Measurements from ENCODE around the gene GABRB1.

GABRB1 gene

DNA sequence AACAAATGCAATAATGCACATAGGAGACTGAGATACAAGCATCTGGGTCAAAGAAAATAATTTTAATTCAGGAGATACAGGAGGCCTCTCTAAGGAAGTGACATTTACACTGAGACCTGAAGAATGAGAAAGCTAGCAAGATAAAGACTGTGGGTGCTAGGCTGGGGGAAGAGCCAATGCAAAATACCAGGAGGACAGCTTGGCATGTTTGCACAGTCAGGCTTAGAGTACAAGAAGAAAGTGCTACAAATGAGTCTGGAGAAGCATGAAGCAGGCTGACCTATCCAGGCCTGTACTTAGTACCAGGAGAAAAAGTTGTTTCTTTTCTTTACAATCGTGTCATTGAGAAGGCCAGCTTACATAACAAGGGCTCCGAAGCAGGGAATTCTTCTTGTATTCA, 56.9 kb downstream of the GABRB1 start:
- no peak overlapping the region for H4K8ac ChIP-seq (ENCODE audit: low read depth, low read length)
- H3K23ac ChIP-seq (ENCODE audit: low read length), result no peak overlapping the region
- H4K12ac ChIP-seq (ENCODE audit: low read depth, low read length), result no peak overlapping the region
- no peak overlapping the region for H2AK5ac ChIP-seq (ENCODE audit: low read length)
- no peaks in the 10 kb centered on the region for H3K9me3 ChIP-seq (ENCODE audit: insufficient read depth, low read depth, low read length)
- no peak overlapping the region for H2BK5ac ChIP-seq (ENCODE audit: low read depth, low read length, poor library complexity)
- no peaks in the 10 kb centered on the region for H3K4me1 ChIP-seq (ENCODE audit: control insufficient read depth in 1 of 2, insufficient read depth in 2 of 2, low read length in 2 of 2)
- no peak overlapping the region for H2AFZ ChIP-seq (ENCODE audit: insufficient read depth, low read length, poor library complexity)
- no peaks in the 10 kb centered on the region for H3K36me3 ChIP-seq (ENCODE audit: control insufficient read depth in 1 of 2, insufficient read depth in 2 of 2, low read length in 2 of 2)
- no CpG with 5 or more reads among the region's 2 CpGs for WGBS (ENCODE audit: extremely low coverage, insufficient coverage, insufficient read length)
- no peak overlapping the region for H3K9ac ChIP-seq (ENCODE audit: low read length)
- no peaks in the 10 kb centered on the region for H3K79me1 ChIP-seq (ENCODE audit: low read length)
- H3K18ac ChIP-seq (ENCODE audit: low read length), result no peak overlapping the region
- no peak overlapping the region for H3K27ac ChIP-seq (ENCODE audit: low read depth, low read length)
- no peak overlapping the region for H2BK12ac ChIP-seq (ENCODE audit: low read length)
- H3K4ac ChIP-seq (ENCODE audit: low read depth, low read length), result no peak overlapping the region
- no peak for DNase-seq
- no peaks in the 10 kb centered on the region for H3K27me3 ChIP-seq (ENCODE audit: insufficient read depth, low read length)
- H4K91ac ChIP-seq (ENCODE audit: low read depth, low read length), result no peak overlapping the region
- H3K79me2 ChIP-seq (ENCODE audit: control insufficient read depth, insufficient read depth, low read length, poor library complexity), result no peaks in the 10 kb centered on the region
- no peak overlapping the region for H3K4me2 ChIP-seq (ENCODE audit: low read length)
- H3K14ac ChIP-seq (ENCODE audit: low read length), result no peak overlapping the region
- H2BK120ac ChIP-seq (ENCODE audit: insufficient read depth, low read length, poor library complexity), result no peak overlapping the region
- H3K4me3 ChIP-seq (ENCODE audit: low read depth, low read length), result no peak overlapping the region

DNA sequence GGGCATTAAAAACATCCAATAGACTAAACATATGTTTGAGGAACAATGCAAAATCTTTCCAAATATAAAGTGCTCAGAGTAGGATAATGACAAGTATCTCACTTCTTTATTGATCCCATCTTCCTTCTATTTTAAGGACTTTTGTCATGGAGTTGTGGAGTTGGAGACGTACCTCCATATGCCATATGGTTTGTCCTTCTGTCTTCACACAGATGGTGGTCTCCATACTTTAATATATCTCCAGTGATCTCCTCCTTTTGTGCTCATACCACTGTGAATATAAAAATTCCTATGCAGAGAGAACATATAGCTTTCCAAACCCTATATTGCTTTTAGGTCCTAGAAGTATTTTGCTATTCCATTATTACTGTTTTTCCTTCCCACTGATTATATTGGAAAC, 64.5 kb downstream of the GABRB1 start:
- Histone ChIP-seq H2BK5ac (ENCODE audit: low read depth, low read length, poor library complexity) (no peak overlapping the region), H3K4me2 (ENCODE audit: low read length) (no peak overlapping the region), H3K18ac (ENCODE audit: low read length) (no peak overlapping the region), H4K12ac (ENCODE audit: low read depth, low read length) (no peak overlapping the region), H3K9me3 (ENCODE audit: insufficient read depth, low read depth, low read length) (no peaks in the 10 kb centered on the region), H4K91ac (ENCODE audit: low read depth, low read length) (no peak overlapping the region), H3K9ac (ENCODE audit: low read length) (no peak overlapping the region), H3K4me1 (ENCODE audit: control insufficient read depth in 1 of 2, insufficient read depth in 2 of 2, low read length in 2 of 2) (no peaks in the 10 kb centered on the region), H3K27ac (ENCODE audit: low read depth, low read length) (no peak overlapping the region), H3K14ac (ENCODE audit: low read length) (no peak overlapping the region), H3K36me3 (ENCODE audit: control insufficient read depth in 1 of 2, insufficient read depth in 2 of 2, low read length in 2 of 2) (no peaks in the 10 kb centered on the region), H2AFZ (ENCODE audit: insufficient read depth, low read length, poor library complexity) (no peak overlapping the region), H2BK12ac (ENCODE audit: low read length) (no peak overlapping the region), H3K23ac (ENCODE audit: low read length) (no peak overlapping the region), H4K8ac (ENCODE audit: low read depth, low read length) (no peak overlapping the region), H3K79me2 (ENCODE audit: control insufficient read depth, insufficient read depth, low read length, poor library complexity) (no peaks in the 10 kb centered on the region), H2BK120ac (ENCODE audit: insufficient read depth, low read length, poor library complexity) (no peak overlapping the region), H3K27me3 (ENCODE audit: insufficient read depth, low read length) (no peaks in the 10 kb centered on the region), H2AK5ac (ENCODE audit: low read length) (no peak overlapping the region), H3K4ac (ENCODE audit: low read depth, low read length) (no peak overlapping the region), H3K79me1 (ENCODE audit: low read length) (no peaks in the 10 kb centered on the region), H3K4me3 (ENCODE audit: low read depth, low read length) (no peak overlapping the region)
- no peak for DNase-seq
- no CpG with 5 or more reads among the region's 1 CpG for WGBS (ENCODE audit: extremely low coverage, insufficient coverage, insufficient read length)

DNA sequence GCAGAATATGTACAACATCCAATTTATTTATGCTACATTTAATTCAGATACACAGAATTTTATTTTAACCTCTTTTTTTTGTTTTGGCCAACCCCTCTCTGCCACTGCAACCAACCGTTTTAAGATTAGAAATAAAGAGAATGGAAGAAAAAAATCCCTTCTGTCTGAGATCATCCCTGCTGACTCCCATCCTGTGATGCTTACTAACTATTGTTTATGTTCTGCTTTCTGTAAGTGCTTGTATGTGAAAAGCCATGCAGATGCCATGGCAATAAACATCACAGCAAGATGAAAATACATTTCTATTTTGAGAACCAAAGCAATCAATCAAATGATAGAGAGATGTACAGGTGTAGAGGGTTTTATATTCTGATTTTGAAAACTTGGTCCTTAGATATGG, 70.1 kb downstream of the GABRB1 start:
- no peak for DNase-seq
- no peak overlapping the region for H3K4ac ChIP-seq (ENCODE audit: low read depth, low read length)
- H2BK5ac ChIP-seq (ENCODE audit: low read depth, low read length, poor library complexity), result no peak overlapping the region
- no peak overlapping the region for H4K91ac ChIP-seq (ENCODE audit: low read depth, low read length)
- no peak overlapping the region for H3K4me2 ChIP-seq (ENCODE audit: low read length)
- H2BK12ac ChIP-seq (ENCODE audit: low read length), result no peak overlapping the region
- H3K9ac ChIP-seq (ENCODE audit: low read length), result no peak overlapping the region
- H4K12ac ChIP-seq (ENCODE audit: low read depth, low read length), result no peak overlapping the region
- H3K9me3 ChIP-seq (ENCODE audit: insufficient read depth, low read depth, low read length), result no peaks in the 10 kb centered on the region
- H3K36me3 ChIP-seq (ENCODE audit: control insufficient read depth in 1 of 2, insufficient read depth in 2 of 2, low read length in 2 of 2), result no peaks in the 10 kb centered on the region
- no peaks in the 10 kb centered on the region for H3K27me3 ChIP-seq (ENCODE audit: insufficient read depth, low read length)
- no peaks in the 10 kb centered on the region for H3K4me1 ChIP-seq (ENCODE audit: control insufficient read depth in 1 of 2, insufficient read depth in 2 of 2, low read length in 2 of 2)
- no peaks in the 10 kb centered on the region for H3K79me2 ChIP-seq (ENCODE audit: control insufficient read depth, insufficient read depth, low read length, poor library complexity)
- H2AFZ ChIP-seq (ENCODE audit: insufficient read depth, low read length, poor library complexity), result no peak overlapping the region
- no peak overlapping the region for H3K18ac ChIP-seq (ENCODE audit: low read length)
- no peaks in the 10 kb centered on the region for H3K79me1 ChIP-seq (ENCODE audit: low read length)
- no peak overlapping the region for H2BK120ac ChIP-seq (ENCODE audit: insufficient read depth, low read length, poor library complexity)
- no peak overlapping the region for H3K23ac ChIP-seq (ENCODE audit: low read length)
- H3K14ac ChIP-seq (ENCODE audit: low read length), result no peak overlapping the region
- no peak overlapping the region for H3K27ac ChIP-seq (ENCODE audit: low read depth, low read length)
- no CpG with 5 or more reads among the region's 1 CpG for WGBS (ENCODE audit: extremely low coverage, insufficient coverage, insufficient read length)
- no peak overlapping the region for H2AK5ac ChIP-seq (ENCODE audit: low read length)
- no peak overlapping the region for H3K4me3 ChIP-seq (ENCODE audit: low read depth, low read length)
- no peak overlapping the region for H4K8ac ChIP-seq (ENCODE audit: low read depth, low read length)

DNA sequence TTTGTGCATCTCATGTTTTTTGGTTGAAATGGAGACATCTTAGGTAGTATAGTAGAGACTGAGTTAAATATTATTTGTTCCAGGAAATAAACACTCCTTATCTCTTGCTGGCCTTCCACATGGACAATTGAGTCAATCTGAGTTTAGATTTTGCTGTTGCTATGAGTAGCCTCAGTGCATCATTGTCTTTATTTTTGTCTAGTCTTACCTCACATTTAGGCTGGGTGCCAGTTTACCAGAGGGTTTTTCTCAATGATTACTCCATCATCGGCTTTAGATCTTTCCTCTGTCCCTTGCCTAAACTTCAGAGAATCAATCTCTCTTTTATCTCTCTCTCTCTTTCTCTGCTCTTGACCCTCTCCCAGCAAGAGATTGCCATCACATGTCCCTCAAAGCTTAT, 73.6 kb downstream of the GABRB1 start:
- H2BK5ac ChIP-seq (ENCODE audit: low read depth, low read length, poor library complexity), result no peak overlapping the region
- no peak overlapping the region for H4K8ac ChIP-seq (ENCODE audit: low read depth, low read length)
- H3K23ac ChIP-seq (ENCODE audit: low read length), result no peak overlapping the region
- no peak overlapping the region for H3K4me2 ChIP-seq (ENCODE audit: low read length)
- no peak overlapping the region for H3K9ac ChIP-seq (ENCODE audit: low read length)
- no peak overlapping the region for H3K4ac ChIP-seq (ENCODE audit: low read depth, low read length)
- no peak overlapping the region for H4K91ac ChIP-seq (ENCODE audit: low read depth, low read length)
- H3K79me1 ChIP-seq (ENCODE audit: low read length), result no peaks in the 10 kb centered on the region
- H3K36me3 ChIP-seq (ENCODE audit: control insufficient read depth in 1 of 2, insufficient read depth in 2 of 2, low read length in 2 of 2), result no peaks in the 10 kb centered on the region
- H2AFZ ChIP-seq (ENCODE audit: insufficient read depth, low read length, poor library complexity), result no peak overlapping the region
- WGBS (ENCODE audit: extremely low coverage, insufficient coverage, insufficient read length), result no CpG with 5 or more reads among the region's 1 CpG
- no peak overlapping the region for H3K18ac ChIP-seq (ENCODE audit: low read length)
- no peak overlapping the region for H3K27ac ChIP-seq (ENCODE audit: low read depth, low read length)
- H4K12ac ChIP-seq (ENCODE audit: low read depth, low read length), result no peak overlapping the region
- no peak overlapping the region for H2BK120ac ChIP-seq (ENCODE audit: insufficient read depth, low read length, poor library complexity)
- no peak overlapping the region for H3K4me3 ChIP-seq (ENCODE audit: low read depth, low read length)
- DNase-seq, result no peak
- no peak overlapping the region for H3K14ac ChIP-seq (ENCODE audit: low read length)
- H3K79me2 ChIP-seq (ENCODE audit: control insufficient read depth, insufficient read depth, low read length, poor library complexity), result no peaks in the 10 kb centered on the region
- no peak overlapping the region for H2BK12ac ChIP-seq (ENCODE audit: low read length)
- no peaks in the 10 kb centered on the region for H3K9me3 ChIP-seq (ENCODE audit: insufficient read depth, low read depth, low read length)
- no peak overlapping the region for H2AK5ac ChIP-seq (ENCODE audit: low read length)
- no peaks in the 10 kb centered on the region for H3K4me1 ChIP-seq (ENCODE audit: control insufficient read depth in 1 of 2, insufficient read depth in 2 of 2, low read length in 2 of 2)
- H3K27me3 ChIP-seq (ENCODE audit: insufficient read depth, low read length), result no peaks in the 10 kb centered on the region
